Ishikawa (cell line): ENCODE results near the gene CHD9.

Experiments used
- CEBPB ChIP-seq: IDR thresholded peaks from 2 replicates; pipeline ENCODE4 v1.6.1; 2012
- CREB1 ChIP-seq: IDR thresholded peaks from 2 replicates; pipeline ENCODE4 v1.6.1; 2012; ENCODE audit warnings: low read depth
- EGR1 ChIP-seq: IDR thresholded peaks from 2 replicates; pipeline ENCODE4 v1.6.1; 2012
- EP300 ChIP-seq: IDR thresholded peaks from 2 replicates; pipeline ENCODE4 v1.6.1; 2012; ENCODE audit warnings: borderline replicate concordance
- FOXM1 ChIP-seq: IDR thresholded peaks from 2 replicates; pipeline ENCODE4 v1.6.1; 2012; ENCODE audit warnings: low read depth, borderline replicate concordance
- MAX ChIP-seq: IDR thresholded peaks from 2 replicates; pipeline ENCODE4 v1.6.1; 2012
- NFIC ChIP-seq: IDR thresholded peaks from 2 replicates; pipeline ENCODE4 v1.6.1; 2012
- RAD21 ChIP-seq: IDR thresholded peaks from 2 replicates; pipeline ENCODE4 v1.6.1; 2012; ENCODE audit warnings: low read depth
- TAF1 ChIP-seq: IDR thresholded peaks from 2 replicates; pipeline ENCODE4 v1.6.1; 2012; ENCODE audit warnings: low read depth, mild to moderate bottlenecking
- TCF12 ChIP-seq: IDR thresholded peaks from 2 replicates; pipeline ENCODE4 v1.6.1; 2012; ENCODE audit warnings: low read depth
- TEAD4 ChIP-seq: IDR thresholded peaks from 2 replicates; pipeline ENCODE4 v1.6.1; 2012
- USF1 ChIP-seq: IDR thresholded peaks from 2 replicates; pipeline ENCODE4 v1.6.1; 2012
- YY1 ChIP-seq: IDR thresholded peaks from 2 replicates; pipeline ENCODE4 v1.6.1; 2012; ENCODE audit warnings: low read depth
- ZBTB7A ChIP-seq: IDR thresholded peaks from 2 replicates; pipeline ENCODE4 v1.6.1; 2012; ENCODE audit warnings: low read depth
- TF ChIP-seq, protein P1 (sequence below): IDR thresholded peaks from 2 replicates; pipeline ENCODE4 v1.6.1; 2012; ENCODE audit warnings: low read depth, mild to moderate bottlenecking

The CHD9 gene

GRCh38 chr16:53219795-53220454 lies 165.1 kb downstream of the CHD9 start:
- no peak for TF ChIP-seq TEAD4
- TF ChIP-seq EP300 = no peak
- no peak for TF ChIP-seq RAD21
- no peak for TF ChIP-seq CREB1
- TF ChIP-seq YY1 = no peak
- TF ChIP-seq, protein P1, sequence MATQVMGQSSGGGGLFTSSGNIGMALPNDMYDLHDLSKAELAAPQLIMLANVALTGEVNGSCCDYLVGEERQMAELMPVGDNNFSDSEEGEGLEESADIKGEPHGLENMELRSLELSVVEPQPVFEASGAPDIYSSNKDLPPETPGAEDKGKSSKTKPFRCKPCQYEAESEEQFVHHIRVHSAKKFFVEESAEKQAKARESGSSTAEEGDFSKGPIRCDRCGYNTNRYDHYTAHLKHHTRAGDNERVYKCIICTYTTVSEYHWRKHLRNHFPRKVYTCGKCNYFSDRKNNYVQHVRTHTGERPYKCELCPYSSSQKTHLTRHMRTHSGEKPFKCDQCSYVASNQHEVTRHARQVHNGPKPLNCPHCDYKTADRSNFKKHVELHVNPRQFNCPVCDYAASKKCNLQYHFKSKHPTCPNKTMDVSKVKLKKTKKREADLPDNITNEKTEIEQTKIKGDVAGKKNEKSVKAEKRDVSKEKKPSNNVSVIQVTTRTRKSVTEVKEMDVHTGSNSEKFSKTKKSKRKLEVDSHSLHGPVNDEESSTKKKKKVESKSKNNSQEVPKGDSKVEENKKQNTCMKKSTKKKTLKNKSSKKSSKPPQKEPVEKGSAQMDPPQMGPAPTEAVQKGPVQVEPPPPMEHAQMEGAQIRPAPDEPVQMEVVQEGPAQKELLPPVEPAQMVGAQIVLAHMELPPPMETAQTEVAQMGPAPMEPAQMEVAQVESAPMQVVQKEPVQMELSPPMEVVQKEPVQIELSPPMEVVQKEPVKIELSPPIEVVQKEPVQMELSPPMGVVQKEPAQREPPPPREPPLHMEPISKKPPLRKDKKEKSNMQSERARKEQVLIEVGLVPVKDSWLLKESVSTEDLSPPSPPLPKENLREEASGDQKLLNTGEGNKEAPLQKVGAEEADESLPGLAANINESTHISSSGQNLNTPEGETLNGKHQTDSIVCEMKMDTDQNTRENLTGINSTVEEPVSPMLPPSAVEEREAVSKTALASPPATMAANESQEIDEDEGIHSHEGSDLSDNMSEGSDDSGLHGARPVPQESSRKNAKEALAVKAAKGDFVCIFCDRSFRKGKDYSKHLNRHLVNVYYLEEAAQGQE = no peak
- no peak for TF ChIP-seq CEBPB
- TF ChIP-seq FOXM1 = no peak
- no peak for TF ChIP-seq MAX
- no peak for TF ChIP-seq NFIC
- no peak for TF ChIP-seq ZBTB7A
- TF ChIP-seq TCF12 = no peak

DNA sequence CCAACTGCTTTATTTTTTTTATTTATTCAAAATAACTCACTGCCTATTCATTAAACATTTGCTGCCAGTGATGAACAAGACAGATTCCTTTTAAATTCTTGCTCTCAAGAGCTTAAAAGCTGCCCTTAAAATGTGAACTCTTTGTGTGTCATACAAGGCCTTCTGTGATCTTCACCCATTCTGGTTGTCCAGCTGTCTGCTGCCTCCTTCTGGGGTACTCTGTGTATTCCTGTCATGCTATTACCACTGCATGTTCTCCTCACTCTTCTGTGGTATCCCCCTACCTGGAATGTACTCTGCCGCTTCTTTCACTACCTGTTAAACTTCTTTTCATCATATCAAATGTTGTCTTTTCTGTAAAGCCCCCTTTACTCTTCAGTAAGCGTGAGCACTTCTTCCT lies 165.8 kb downstream of the CHD9 start:
- no peak for TF ChIP-seq CREB1
- TF ChIP-seq FOXM1 = no peak
- no peak for TF ChIP-seq YY1
- TF ChIP-seq TCF12 = no peak
- no peak for TF ChIP-seq MAX
- TF ChIP-seq EGR1 = no peak
- no peak for TF ChIP-seq RAD21
- TF ChIP-seq TAF1 = no peak
- no peak for TF ChIP-seq USF1
- no peak for TF ChIP-seq NFIC
- TF ChIP-seq TEAD4 = no peak
- TF ChIP-seq EP300 = no peak
- no peak for TF ChIP-seq CEBPB
- TF ChIP-seq, protein P1 = no peak

DNA sequence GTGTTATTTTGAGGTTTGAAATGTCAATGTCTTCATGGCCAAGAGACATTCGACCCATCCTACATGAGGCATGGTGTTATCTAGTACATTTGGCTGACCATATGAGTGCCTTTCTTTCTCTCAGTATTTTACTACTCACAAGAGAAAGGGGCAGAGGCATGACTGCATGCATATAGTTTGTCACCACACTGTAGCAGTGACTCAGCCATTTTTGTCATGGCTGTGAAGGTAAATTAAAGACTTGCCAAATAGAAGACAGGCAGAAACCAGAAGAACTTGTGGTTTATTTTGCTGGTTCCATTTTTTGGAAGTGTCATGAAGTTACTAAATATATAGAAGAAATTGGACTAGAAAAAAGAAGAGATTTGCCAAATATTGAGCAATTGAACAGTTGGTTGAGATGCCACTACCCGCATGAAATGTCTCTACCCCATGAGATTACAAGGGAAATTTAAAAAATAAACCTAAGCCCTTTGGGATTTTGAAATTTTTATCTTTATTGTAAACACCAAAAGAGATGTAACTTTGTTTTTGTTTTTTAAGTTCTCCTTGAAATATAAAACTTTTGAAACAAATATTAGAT lies 170.3 kb downstream of the CHD9 start:
- TF ChIP-seq, protein P1 = no peak
- no peak for TF ChIP-seq TAF1

GRCh38 chr16:53232826-53233529 lies 178.2 kb downstream of the CHD9 start:
- TF ChIP-seq, protein P1 = no peak
- TF ChIP-seq TAF1 (no peak), NFIC (no peak), CEBPB (no peak), TCF12 (no peak), YY1 (no peak), TEAD4 (no peak), RAD21 (no peak), CREB1 (no peak), ZBTB7A (no peak), EP300 (no peak), USF1 (no peak), MAX (no peak), EGR1 (no peak), FOXM1 (no peak)
